VCaP (cell line): Measurements from ENCODE around the gene RNASE2.
A peak's percentile ranks its signal among the peaks of the same experiment; 100 is the strongest.
"Not testable (repeated sequence)": the region's sequence is repeated elsewhere in the genome, so short reads cannot be mapped to it uniquely, and the experiment has no call there.

Experiments used
- H3K27ac ChIP-seq: fragments of 450-650 bp; 2 replicates; pipeline ENCODE4 v1.5.1; 2017
- TF ChIP-seq, protein P1 (sequence below): fragments of 450-650 bp; conservative IDR thresholded peaks from 2 replicates; pipeline ENCODE4 v1.5.1; 2017; ENCODE audit warnings: mild to moderate bottlenecking, moderate library complexity

The RNASE2 gene

DNA sequence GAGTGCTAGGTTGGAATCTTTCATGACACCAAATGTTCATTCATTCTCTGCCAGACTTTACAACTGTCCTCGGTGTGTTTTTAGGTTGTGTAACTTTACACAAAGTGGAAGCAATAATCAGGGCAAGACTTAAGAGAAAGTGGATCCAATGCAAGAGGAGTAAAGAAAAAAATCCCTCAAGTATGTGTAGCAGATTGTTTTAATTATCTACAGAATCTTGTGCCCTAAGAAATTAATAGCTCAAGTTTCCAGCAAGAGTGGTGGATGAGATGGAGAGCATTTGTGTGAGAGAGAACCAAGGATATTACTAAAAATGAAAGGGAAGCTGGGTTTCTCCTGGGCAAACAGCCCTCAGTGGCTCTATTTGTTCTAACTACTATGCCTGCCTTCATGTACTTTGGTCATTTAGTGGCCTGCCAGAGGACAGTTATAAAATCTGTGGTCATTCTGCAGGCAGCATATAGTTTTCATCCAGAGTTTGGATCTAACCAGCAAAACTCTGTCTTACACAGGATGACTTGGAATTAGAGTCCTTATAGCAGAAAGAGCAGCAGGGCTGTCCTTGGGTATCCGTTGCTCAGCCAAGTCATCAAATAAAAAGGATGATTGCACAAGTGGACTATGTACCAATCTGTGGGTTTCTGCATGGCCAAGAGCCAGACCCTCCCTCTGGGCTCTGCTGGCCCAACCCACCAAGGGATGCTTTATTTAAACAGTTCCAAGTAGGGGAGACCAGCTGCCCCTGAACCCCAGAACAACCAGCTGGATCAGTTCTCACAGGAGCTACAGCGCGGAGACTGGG, at the start of gene RNASE2:
TSS of gene RNASE2 (plus strand) at position 752 of the 802 bp plus-strand sequence. CDS start 285 bp downstream, outside the sequence.
- not testable (repeated sequence) for H3K27ac ChIP-seq

DNA sequence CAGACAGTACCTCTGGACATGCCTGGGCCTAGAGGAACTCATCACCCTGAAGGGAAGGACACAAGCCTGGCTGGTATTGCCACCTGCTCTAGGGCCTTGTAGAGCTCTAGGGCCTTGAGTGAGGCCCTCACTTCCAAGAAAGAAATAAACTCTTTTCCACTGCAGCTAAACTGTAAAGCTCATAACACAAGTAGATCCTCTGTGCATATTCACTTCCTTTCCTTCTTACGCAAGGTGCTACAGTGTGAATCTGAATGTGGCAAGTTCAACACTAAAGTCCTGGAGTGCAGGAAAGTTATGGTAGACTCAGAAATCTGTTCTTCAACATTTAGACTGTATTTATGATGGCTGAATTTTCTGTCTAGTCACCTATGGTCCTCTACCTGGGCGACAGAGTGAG, 49.6 kb upstream of the RNASE2 start:
- no peak overlapping the region for H3K27ac ChIP-seq
- TF ChIP-seq, protein P1, sequence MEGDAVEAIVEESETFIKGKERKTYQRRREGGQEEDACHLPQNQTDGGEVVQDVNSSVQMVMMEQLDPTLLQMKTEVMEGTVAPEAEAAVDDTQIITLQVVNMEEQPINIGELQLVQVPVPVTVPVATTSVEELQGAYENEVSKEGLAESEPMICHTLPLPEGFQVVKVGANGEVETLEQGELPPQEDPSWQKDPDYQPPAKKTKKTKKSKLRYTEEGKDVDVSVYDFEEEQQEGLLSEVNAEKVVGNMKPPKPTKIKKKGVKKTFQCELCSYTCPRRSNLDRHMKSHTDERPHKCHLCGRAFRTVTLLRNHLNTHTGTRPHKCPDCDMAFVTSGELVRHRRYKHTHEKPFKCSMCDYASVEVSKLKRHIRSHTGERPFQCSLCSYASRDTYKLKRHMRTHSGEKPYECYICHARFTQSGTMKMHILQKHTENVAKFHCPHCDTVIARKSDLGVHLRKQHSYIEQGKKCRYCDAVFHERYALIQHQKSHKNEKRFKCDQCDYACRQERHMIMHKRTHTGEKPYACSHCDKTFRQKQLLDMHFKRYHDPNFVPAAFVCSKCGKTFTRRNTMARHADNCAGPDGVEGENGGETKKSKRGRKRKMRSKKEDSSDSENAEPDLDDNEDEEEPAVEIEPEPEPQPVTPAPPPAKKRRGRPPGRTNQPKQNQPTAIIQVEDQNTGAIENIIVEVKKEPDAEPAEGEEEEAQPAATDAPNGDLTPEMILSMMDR = no peak

DNA sequence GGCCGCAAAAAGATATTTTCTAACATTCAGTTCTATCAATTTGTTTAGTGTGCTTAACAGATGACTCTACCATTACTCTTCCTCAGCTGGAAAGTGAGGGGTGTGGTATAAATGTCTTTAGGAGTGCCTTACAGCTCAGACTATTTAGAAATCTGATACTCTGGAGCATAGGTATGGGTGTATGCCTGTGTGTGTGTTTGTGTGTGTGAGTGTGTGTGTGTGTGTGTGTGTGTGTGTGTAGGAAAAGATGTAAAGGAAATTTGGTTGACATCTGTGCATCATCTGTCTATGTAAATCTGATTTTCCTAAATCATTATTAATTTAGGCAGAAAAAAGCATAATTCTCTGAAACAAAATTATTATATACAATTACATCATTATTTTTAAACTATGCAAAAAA, 48.1 kb upstream of the RNASE2 start:
- TF ChIP-seq, protein P1 = no peak
- no peak overlapping the region for H3K27ac ChIP-seq

DNA sequence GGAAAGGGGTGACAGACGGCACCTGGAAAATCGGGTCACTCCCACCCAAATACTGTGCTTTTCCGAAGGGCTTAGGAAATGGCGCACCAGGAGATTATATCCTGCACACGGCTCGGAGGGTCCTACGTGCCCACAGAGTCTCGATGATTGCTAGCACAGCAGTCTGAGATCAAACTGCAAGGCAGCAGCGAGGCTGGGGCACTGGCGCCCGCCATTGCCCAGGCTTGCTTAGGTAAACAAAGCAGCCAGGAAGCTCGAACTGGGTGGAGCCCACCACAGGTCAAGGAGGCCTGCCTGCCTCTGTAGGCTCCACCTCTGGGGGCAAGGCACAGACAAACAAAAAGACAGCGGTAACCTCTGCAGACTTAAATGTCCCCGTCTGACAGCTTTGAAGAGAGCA, 44.5 kb upstream of the RNASE2 start:
- not testable (repeated sequence) for H3K27ac ChIP-seq

DNA sequence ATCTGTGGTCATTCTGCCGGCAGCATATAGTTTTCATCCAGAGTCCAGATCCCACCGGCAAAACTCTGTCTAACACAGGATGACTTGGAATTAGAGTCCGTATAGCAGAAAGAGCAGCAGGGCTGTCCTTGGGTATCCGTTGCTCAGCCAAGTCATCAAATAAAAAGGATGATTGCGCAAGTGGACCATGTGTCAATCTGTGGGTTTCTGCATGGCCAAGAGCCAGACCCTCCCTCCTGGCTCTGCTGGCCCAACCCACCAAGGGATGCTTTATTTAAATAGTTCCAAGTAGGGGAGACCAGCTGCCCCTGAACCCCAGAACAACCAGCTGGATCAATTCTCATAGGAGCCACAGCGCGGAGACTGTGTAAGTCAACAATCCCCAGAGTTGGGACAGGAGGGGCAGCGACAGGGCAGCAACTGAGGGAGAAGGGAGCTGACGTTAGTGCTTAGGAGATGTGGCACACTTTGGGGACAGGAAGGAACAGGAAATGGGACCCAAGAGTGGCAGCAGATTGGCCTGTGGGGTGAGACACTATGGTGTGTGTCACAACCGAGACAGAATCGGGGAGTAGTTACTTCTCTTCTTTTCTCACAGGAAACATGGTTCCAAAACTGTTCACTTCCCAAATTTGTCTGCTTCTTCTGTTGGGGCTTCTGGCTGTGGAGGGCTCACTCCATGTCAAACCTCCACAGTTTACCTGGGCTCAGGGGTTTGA, 36.1 kb upstream of the RNASE2 start:
- H3K27ac ChIP-seq = not testable (repeated sequence)

DNA sequence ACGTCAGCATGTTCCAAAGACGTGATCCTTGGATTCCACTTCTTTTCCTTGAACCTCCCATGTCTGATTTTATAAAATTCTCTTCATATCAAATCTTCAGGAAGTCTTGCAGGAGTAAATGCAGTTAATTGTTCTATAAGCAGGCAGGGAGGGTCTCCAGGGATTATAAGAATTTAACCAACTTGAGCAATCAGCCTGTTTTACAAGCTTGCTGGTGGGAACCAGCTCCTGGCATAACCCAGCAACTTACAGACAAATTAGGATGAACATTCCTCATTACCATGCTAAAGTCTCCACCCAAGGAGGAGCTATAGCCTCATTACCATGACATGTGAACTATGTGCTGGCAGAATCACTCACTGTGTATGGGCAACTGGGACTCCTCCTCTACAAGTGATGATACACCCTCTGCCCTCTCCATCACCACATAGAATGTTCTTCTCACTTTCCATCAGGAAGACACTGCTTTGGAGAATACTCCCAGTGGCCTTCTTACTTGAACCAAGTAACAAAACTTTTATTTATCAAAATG, 31.5 kb upstream of the RNASE2 start:
- H3K27ac ChIP-seq = not testable (repeated sequence)

DNA sequence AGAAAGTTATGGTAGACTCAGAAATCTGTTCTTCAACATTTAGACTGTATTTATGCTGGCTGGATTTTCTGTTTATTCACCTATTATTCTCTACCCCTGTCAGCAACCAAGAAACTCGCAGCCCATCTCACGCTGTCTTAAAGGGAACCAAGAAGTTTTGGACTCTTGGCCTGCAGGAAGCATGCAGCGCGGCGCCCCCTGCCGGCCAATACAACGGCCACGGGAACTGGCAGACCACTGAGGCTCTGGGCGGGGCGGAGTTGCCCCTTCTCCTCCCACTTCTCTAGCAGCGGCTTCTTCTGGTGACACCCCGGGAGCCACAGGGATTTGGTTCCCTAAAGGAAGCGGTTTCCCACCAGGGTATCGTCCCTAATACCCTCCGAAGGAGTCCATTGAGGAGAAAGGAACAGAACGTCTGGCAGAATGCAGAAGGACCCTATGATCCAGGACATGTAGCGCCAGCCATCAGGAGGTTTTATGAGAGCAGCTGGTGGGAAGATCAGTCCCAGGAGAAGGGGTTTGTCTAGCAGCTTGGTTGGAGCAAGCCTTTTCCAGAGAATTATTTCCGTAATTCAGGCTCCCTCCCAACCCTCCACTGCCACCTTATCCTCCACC, 21.0 kb upstream of the RNASE2 start:
- no peak overlapping the region for H3K27ac ChIP-seq
- TF ChIP-seq, protein P1 = 0 out of 2 replicates have a peak, but pooled peaks have one; percentile 8

DNA sequence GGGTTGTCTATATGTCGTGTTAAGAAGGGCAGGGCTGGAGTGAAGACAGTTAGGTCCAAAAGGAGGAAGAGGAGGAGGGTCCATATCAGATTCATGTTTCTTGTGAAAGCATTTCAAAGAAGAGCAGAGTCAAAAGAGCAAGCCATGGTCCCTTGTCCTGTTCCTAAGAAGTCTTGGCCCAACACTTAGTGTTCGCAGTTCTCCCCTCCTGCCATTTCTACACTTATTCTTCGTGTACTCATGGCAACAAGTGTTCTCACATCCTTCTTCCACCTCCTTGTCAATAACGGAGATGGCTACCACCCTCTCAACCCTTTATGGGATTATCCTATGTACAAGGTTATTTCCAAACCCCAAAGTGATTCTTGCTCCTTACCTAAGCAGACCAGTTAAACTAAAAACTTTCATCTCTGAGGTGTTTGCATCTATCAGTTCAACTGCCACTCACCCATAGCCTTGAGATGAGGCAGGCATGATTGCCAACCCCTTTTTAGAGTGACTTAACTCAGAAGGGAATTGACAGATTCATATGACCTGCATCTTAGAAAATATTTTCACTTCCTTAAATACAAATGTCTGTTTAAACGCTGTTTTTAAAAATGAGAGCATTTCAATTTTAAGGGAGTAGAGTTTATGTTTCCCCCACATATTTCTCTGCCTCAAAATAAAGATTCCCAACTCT, 19.8 kb upstream of the RNASE2 start:
- H3K27ac ChIP-seq = no peak overlapping the region
- TF ChIP-seq, protein P1 = no peak

DNA sequence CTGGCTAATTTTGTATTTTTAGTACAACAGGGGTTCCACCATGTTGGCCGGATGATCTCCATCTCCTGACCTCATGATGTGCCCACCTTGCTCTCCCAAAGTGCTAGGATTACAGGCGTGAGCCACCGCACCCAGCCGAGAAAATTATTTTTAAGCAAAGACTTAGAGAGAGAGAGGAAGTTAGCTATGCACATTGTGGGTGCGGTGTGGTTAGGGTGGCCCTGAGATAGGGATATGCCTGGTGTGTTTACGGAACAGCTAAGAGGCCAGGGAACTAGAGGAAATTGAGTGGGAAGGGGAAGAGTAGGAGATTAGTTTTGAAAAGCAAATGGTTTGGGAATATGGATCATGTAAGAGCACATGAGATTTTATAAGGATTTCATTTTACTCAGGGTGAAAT, 10.1 kb upstream of the RNASE2 start:
- H3K27ac ChIP-seq = not testable (repeated sequence)

DNA sequence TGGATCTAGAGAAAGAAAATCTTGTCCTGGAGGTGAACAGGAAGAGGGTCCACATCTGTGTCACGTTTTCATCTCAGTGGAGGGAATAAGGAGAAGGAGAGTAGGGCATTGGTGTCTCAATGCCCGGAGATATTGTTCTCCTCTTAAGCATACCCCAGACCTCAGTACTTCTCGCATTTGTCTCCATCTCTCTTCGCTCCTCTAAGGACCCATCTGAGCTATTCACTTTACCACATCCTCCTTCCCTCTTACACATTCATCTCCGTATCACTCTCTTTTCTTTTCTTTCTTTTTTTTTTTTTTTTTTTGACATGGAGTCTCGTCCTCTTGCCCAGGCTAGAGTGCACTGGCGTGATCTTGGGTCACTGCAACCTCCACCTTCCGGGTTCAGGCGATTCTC, 8.6 kb upstream of the RNASE2 start:
- not testable (repeated sequence) for H3K27ac ChIP-seq

DNA sequence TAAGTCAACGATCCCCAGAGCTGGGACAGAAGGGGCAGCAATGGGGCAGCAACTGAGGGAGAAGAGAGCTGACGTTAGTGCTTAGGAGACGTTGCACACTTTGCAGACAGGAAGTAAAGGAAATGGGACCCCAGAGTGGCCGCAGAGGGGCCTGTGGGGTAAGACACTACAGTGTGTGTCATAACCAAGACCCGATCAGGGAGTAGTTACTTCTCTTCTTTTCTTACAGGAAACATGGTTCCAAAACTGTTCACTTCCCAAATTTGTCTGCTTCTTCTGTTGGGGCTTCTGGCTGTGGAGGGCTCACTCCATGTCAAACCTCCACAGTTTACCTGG, 219 bp downstream of the RNASE2 start:
- H3K27ac ChIP-seq = not testable (repeated sequence)
